Activated naive CD8-positive, alpha-beta T cell treated with anti-CD3 and anti-CD28 coated beads, Interleukin-2, amount 10 ng/mL, durations not matched to agents 7 days and 5 days (primary cell): Measurements from ENCODE around the gene ZNF425. TPM values are rescaled to one million over a fixed set of nuclear protein-coding genes. Genes with fewer than 3 reads are reported as not detected.
"Not testable (repeated sequence)": the region's sequence is repeated elsewhere in the genome, so short reads cannot be mapped to it uniquely, and the experiment has no call there.

Experiments
- ATAC-seq: fragments of 150-1000 bp; cut with Tn5 transposase; one replicate; pipeline ENCODE4 v1.10.0; 2021; ENCODE audit warnings: low read depth, moderate library complexity
- POLR2A ChIA-PET: fragments of 350-600 bp; sonication (Branson Sonifier 250); formaldehyde crosslinking; loops from one replicate; lab custom pipeline; 2021; ENCODE audit warnings: antibody characterized with exemption; lab: Charles Lee
- DNase-seq: peaks from one replicate; pipeline ENCODE4 v3.0.0; 2021
- H3K27ac Mint-ChIP-seq: one replicate; pipeline ENCODE4 v1.8.0; 2022; ENCODE audit warnings: mild to moderate bottlenecking, mixed read lengths
- H3K27me3 Mint-ChIP-seq: one replicate; pipeline ENCODE4 v1.8.0; 2022; ENCODE audit warnings: mild to moderate bottlenecking, moderate library complexity, mixed read lengths
- H3K36me3 Mint-ChIP-seq: one replicate; pipeline ENCODE4 v1.8.0; 2021; ENCODE audit warnings: mild to moderate bottlenecking, mixed read lengths
- H3K4me1 Mint-ChIP-seq: one replicate; pipeline ENCODE4 v1.8.0; 2021; ENCODE audit warnings: mixed read lengths
- H3K4me3 Mint-ChIP-seq: one replicate; pipeline ENCODE4 v1.8.0; 2022; ENCODE audit warnings: mild to moderate bottlenecking, moderate library complexity, mixed read lengths
- H3K9me3 Mint-ChIP-seq: one replicate; pipeline ENCODE4 v1.8.0; 2021; ENCODE audit warnings: mixed read lengths
- total RNA-seq, 2 experiments: library from RNA; stranded (reverse); gene quantifications; one replicate each; pipeline ENCODE4 v1.2.3, GENCODE V29; 2021

ZNF425 gene
- total RNA-seq, 2 experiments from 2014 or later, result 1.0 to 1.4 TPM

- POLR2A ChIA-PET, result interaction anchor here (0.6 to 4.5 kb wide), 7 partner anchors 10 to 70 kb away, joined by 3 to 52 read pairs (median 6); partner anchors contain the start of genes ZNF282 and ZNF398
- H3K9me3 Mint-ChIP-seq, result no peaks in the 10 kb centered on the region
- peaks cover 20% of the 10 kb centered on the region for H3K4me1 Mint-ChIP-seq
- peaks cover 26% of the 10 kb centered on the region for H3K36me3 Mint-ChIP-seq
- no peaks in the 10 kb centered on the region for H3K27me3 Mint-ChIP-seq
- peak overlapping the region; percentile 100 for H3K27ac Mint-ChIP-seq
- ATAC-seq (no peak), DNase-seq (no peak)
- peak overlapping the region; percentile 100 for H3K4me3 Mint-ChIP-seq
These were observed 798 bp downstream of the ZNF425 start for GRCh38 chr7:149125189-149125862.

GRCh38 chr7:149109969-149110368 lies 16.2 kb downstream of the ZNF425 start:
- DNase-seq (no peak), ATAC-seq (no peak)
- Mint-ChIP-seq H3K27me3 (no peaks in the 10 kb centered on the region), H3K9me3 (no peaks in the 10 kb centered on the region), H3K36me3 (no peaks in the 10 kb centered on the region), H3K27ac (no peak overlapping the region), H3K4me1 (no peaks in the 10 kb centered on the region), H3K4me3 (no peak overlapping the region)
- POLR2A ChIA-PET, result no interaction called here

- no peak overlapping the region for H3K27ac Mint-ChIP-seq
- DNase-seq (no peak), ATAC-seq (no peak)
- peaks cover 1% of the 10 kb centered on the region for H3K27me3 Mint-ChIP-seq
- POLR2A ChIA-PET, result no interaction called here
- no peaks in the 10 kb centered on the region for H3K9me3 Mint-ChIP-seq
- H3K4me3 Mint-ChIP-seq, result no peak overlapping the region
- no peaks in the 10 kb centered on the region for H3K36me3 Mint-ChIP-seq
- H3K4me1 Mint-ChIP-seq, result no peaks in the 10 kb centered on the region
These were observed 21.4 kb downstream of the ZNF425 start for GRCh38 chr7:149104749-149105148.

GRCh38 chr7:149104214-149104613 lies 21.9 kb downstream of the ZNF425 start:
- no peak overlapping the region for H3K27ac Mint-ChIP-seq
- ATAC-seq, result no peak
- no peaks in the 10 kb centered on the region for H3K4me1 Mint-ChIP-seq
- DNase-seq, result no peak
- POLR2A ChIA-PET, result interaction anchor here (0.5 kb wide), 1 partner anchor 82 kb away, joined by 3 read pairs; no protein-coding TSS in a partner anchor
- peaks cover 1% of the 10 kb centered on the region for H3K27me3 Mint-ChIP-seq
- H3K4me3 Mint-ChIP-seq, result no peak overlapping the region
- no peaks in the 10 kb centered on the region for H3K9me3 Mint-ChIP-seq
- no peaks in the 10 kb centered on the region for H3K36me3 Mint-ChIP-seq

GRCh38 chr7:149103424-149103823 lies 22.7 kb downstream of the ZNF425 start:
- ATAC-seq (no peak), DNase-seq (no peak)
- Mint-ChIP-seq H3K4me1 (no peaks in the 10 kb centered on the region), H3K36me3 (no peaks in the 10 kb centered on the region), H3K9me3 (no peaks in the 10 kb centered on the region), H3K27me3 (peaks cover 1% of the 10 kb centered on the region), H3K4me3 (no peak overlapping the region), H3K27ac (no peak overlapping the region)
- POLR2A ChIA-PET, result no interaction called here

GRCh38 chr7:149102666-149103065 lies 23.5 kb downstream of the ZNF425 start:
- ATAC-seq, result no peak
- POLR2A ChIA-PET, result no interaction called here

GRCh38 chr7:149100821-149101220 lies 25.3 kb downstream of the ZNF425 start:
- DNase-seq (no peak), ATAC-seq (no peak)
- H3K9me3 Mint-ChIP-seq, result no peaks in the 10 kb centered on the region
- peaks cover 1% of the 10 kb centered on the region for H3K27me3 Mint-ChIP-seq
- no peaks in the 10 kb centered on the region for H3K36me3 Mint-ChIP-seq
- H3K4me3 Mint-ChIP-seq, result no peak overlapping the region
- POLR2A ChIA-PET, result interaction anchor here (0.6 kb wide), 2 partner anchors 27 to 41 kb away, joined by 4 to 8 read pairs; no protein-coding TSS in a partner anchor
- H3K4me1 Mint-ChIP-seq, result no peaks in the 10 kb centered on the region
- no peak overlapping the region for H3K27ac Mint-ChIP-seq

More at GRCh38 chr7:149102666-149103065, 23.5 kb downstream of the ZNF425 start:
- Mint-ChIP-seq H3K27ac (no peak overlapping the region), H3K4me3 (no peak overlapping the region), H3K27me3 (peaks cover 1% of the 10 kb centered on the region), H3K36me3 (no peaks in the 10 kb centered on the region), H3K4me1 (no peaks in the 10 kb centered on the region), H3K9me3 (no peaks in the 10 kb centered on the region)
- DNase-seq, result no peak

- Mint-ChIP-seq H3K4me3 (no peak overlapping the region), H3K27me3 (peaks cover 1% of the 10 kb centered on the region), H3K27ac (no peak overlapping the region), H3K4me1 (no peaks in the 10 kb centered on the region), H3K9me3 (no peaks in the 10 kb centered on the region), H3K36me3 (no peaks in the 10 kb centered on the region)
- DNase-seq (no peak), ATAC-seq (no peak)
- POLR2A ChIA-PET, result no interaction called here
These were observed 27.1 kb downstream of the ZNF425 start for GRCh38 chr7:149099058-149099457.

- Mint-ChIP-seq H3K4me3 (no peak overlapping the region), H3K27me3 (peaks cover 1% of the 10 kb centered on the region), H3K36me3 (no peaks in the 10 kb centered on the region), H3K9me3 (no peaks in the 10 kb centered on the region), H3K27ac (no peak overlapping the region), H3K4me1 (no peaks in the 10 kb centered on the region)
- POLR2A ChIA-PET, result no interaction called here
- DNase-seq (no peak), ATAC-seq (no peak)
These were observed 29.0 kb downstream of the ZNF425 start for GRCh38 chr7:149097088-149097487.

- POLR2A ChIA-PET, result no interaction called here
- no peak overlapping the region for H3K27ac Mint-ChIP-seq
- ATAC-seq (no peak), DNase-seq (no peak)
- H3K9me3 Mint-ChIP-seq, result no peaks in the 10 kb centered on the region
- H3K4me1 Mint-ChIP-seq, result peaks cover 6% of the 10 kb centered on the region
- no peaks in the 10 kb centered on the region for H3K36me3 Mint-ChIP-seq
- no peaks in the 10 kb centered on the region for H3K27me3 Mint-ChIP-seq
- H3K4me3 Mint-ChIP-seq, result no peak overlapping the region
These were observed 32.9 kb downstream of the ZNF425 start for GRCh38 chr7:149093228-149093627.

- H3K27me3 Mint-ChIP-seq, ATAC-seq, H3K36me3 Mint-ChIP-seq, H3K4me1 Mint-ChIP-seq, H3K9me3 Mint-ChIP-seq, DNase-seq: not testable (repeated sequence)
- H3K27ac Mint-ChIP-seq, result peak overlapping the region; percentile 21
- POLR2A ChIA-PET, result interaction anchor here (0.7 kb wide), 2 partner anchors 33 to 70 kb away, joined by 3 to 7 read pairs; no protein-coding TSS in a partner anchor
- H3K4me3 Mint-ChIP-seq, result peak overlapping the region; percentile 52
These were observed 33.9 kb downstream of the ZNF425 start for GRCh38 chr7:149092244-149092643.

- H3K9me3 Mint-ChIP-seq, result peaks cover 3% of the 10 kb centered on the region
- H3K36me3 Mint-ChIP-seq, result peaks cover 9% of the 10 kb centered on the region
- H3K4me1 Mint-ChIP-seq, result peaks cover 6% of the 10 kb centered on the region
- H3K27me3 Mint-ChIP-seq, result no peaks in the 10 kb centered on the region
- POLR2A ChIA-PET, result interaction anchor here (1.0 kb wide), 1 partner anchor 25 kb away, joined by 4 read pairs; no protein-coding TSS in a partner anchor
- H3K4me3 Mint-ChIP-seq, result peak within 1 kb of the TSS; percentile 100
- peak within 1 kb of the TSS; percentile 99 for H3K27ac Mint-ChIP-seq
- ATAC-seq, result peak; percentile 87
- peak; percentile 92 for DNase-seq
These were observed 35.5 kb downstream of the ZNF425 start, which contains the start of gene ZNF786 for GRCh38 chr7:149090397-149091195. ZNF786 (minus strand) TSS chr7:149090718; CDS start chr7:149090640, 78 bp downstream.

- ATAC-seq, result no peak
- no peak for DNase-seq
- Mint-ChIP-seq H3K9me3 (peaks cover 9% of the 10 kb centered on the region), H3K36me3 (peaks cover 24% of the 10 kb centered on the region), H3K27me3 (no peaks in the 10 kb centered on the region), H3K4me3 (no peak overlapping the region), H3K27ac (no peak overlapping the region), H3K4me1 (peaks cover 6% of the 10 kb centered on the region)
- POLR2A ChIA-PET, result no interaction called here
These were observed 38.7 kb downstream of the ZNF425 start for GRCh38 chr7:149087376-149087775.
